ENCODE data around the gene WNT5B. TPM values are rescaled to one million over a fixed set of nuclear protein-coding genes. Genes with fewer than 3 reads are reported as not detected.
A peak's percentile ranks its signal among the peaks of the same experiment; 100 is the strongest.

WNT5B gene
- total and polyA plus RNA-seq, 2 donors (not counting 1 experiment from before 2014, with no cell fraction given), result 0.33 to 0.57 TPM

- Histone ChIP-seq H3K4me1 (ENCODE audit: control insufficient read depth in 2 of 2, insufficient read depth in 2 of 2, low read length in 2 of 2) (peaks cover 38 to 41% of the 10 kb centered on the region in 2 donors), H3K36me3 (replicated peaks in 1 of 2; ENCODE audit: control extremely low read depth in 1 of 2, control insufficient read depth in 1 of 2, extremely low read depth in 1 of 2, insufficient read depth in 2 of 2, low read length in 1 of 2) (peaks cover 2 to 3% of the 10 kb centered on the region in 2 experiments), H2AFZ (ENCODE audit: insufficient read depth, low read depth, low read length, poor library complexity, severe bottlenecking) (no peak overlapping the region), H3K9ac (ENCODE audit: low read length) (no peak overlapping the region), H3K4me2 (replicated peaks; ENCODE audit: low read depth, low read length, poor library complexity, severe bottlenecking) (peak overlapping the region; percentile 85), H3K4me3 (ENCODE audit: control extremely low read depth in 1 of 5, extremely low read depth in 1 of 5, insufficient read depth in 1 of 5, low read depth in 2 of 5, low read length in 4 of 5) (peak overlapping the region in 1 of 5 experiments; percentile 45), H3K27ac (ENCODE audit: low read length in 2 of 2) (no peak overlapping the region), H3K27me3 (replicated peaks in 1 of 4; ENCODE audit: control extremely low read depth in 1 of 4, control insufficient read depth in 3 of 4, insufficient read depth in 4 of 4, low read length in 3 of 4) (no peaks in the 10 kb centered on the region), H3K9me3 (ENCODE audit: control extremely low read depth in 1 of 3, control insufficient read depth in 2 of 3, insufficient read depth in 1 of 3, low read length in 2 of 3) (no peaks in the 10 kb centered on the region), H4K20me1 (ENCODE audit: control insufficient read depth, insufficient read depth, low read length, poor library complexity, severe bottlenecking) (peaks cover 45% of the 10 kb centered on the region), H3K79me2 (ENCODE audit: control insufficient read depth, insufficient read depth, low read length) (peaks cover 46% of the 10 kb centered on the region)
- no peak overlapping the region for H3K27ac Mint-ChIP-seq
- H3K27me3 Mint-ChIP-seq, result no peaks in the 10 kb centered on the region
- ATAC-seq (ENCODE audit: low read depth) (no peak), DNase-seq (no peak)
- H3K4me1 Mint-ChIP-seq, result peaks cover 65% of the 10 kb centered on the region
- peak overlapping the region; percentile 71 for H3K4me3 Mint-ChIP-seq
- intact Hi-C loops (cut with micrococcal nuclease), result loop anchor here (5.0 kb wide), 4 partner anchors 59 to 1204 kb away; partner anchors contain the start of genes ADIPOR2, CCDC77 and KDM5A
- H3K9me3 Mint-ChIP-seq (ENCODE audit: insufficient read depth), result no peaks in the 10 kb centered on the region
- ChIA-PET POLR2A (no interaction called here), CTCF (interaction anchor here (1.4 kb wide), 2 partner anchors 10 to 15 kb away, joined by 4 to 6 read pairs; no protein-coding TSS in a partner anchor)
- WGBS (ENCODE audit: insufficient coverage), result 75% methylated on average over 1 of the region's 3 CpGs
- TF ChIP-seq CTCF (IDR thresholded peaks at IDR 0.05) (no peak), EZH2 (IDR thresholded peaks at IDR 0.05; ENCODE audit: borderline replicate concordance, insufficient read depth, low read depth, low read length, poor library complexity, severe bottlenecking) (no peak)
Observed at GRCh38 chr12:1591034-1591433, 38.0 kb upstream of the WNT5B start.

- Mint-ChIP-seq H3K9me3 (ENCODE audit: insufficient read depth) (no peaks in the 10 kb centered on the region), H3K4me1 (peaks cover 65% of the 10 kb centered on the region), H3K4me3 (peak overlapping the region; percentile 94), H3K27ac (peak overlapping the region; percentile 56), H3K27me3 (no peaks in the 10 kb centered on the region)
- Histone ChIP-seq H2AFZ (ENCODE audit: insufficient read depth, low read depth, low read length, poor library complexity, severe bottlenecking) (no peak overlapping the region), H4K20me1 (ENCODE audit: control insufficient read depth, insufficient read depth, low read length, poor library complexity, severe bottlenecking) (peaks cover 45% of the 10 kb centered on the region), H3K4me3 (ENCODE audit: control extremely low read depth in 1 of 5, extremely low read depth in 1 of 5, insufficient read depth in 1 of 5, low read depth in 2 of 5, low read length in 4 of 5) (peak overlapping the region in 3 of 5 experiments; percentile 11 to 45 (median 27)), H3K79me2 (ENCODE audit: control insufficient read depth, insufficient read depth, low read length) (peaks cover 46% of the 10 kb centered on the region), H3K4me1 (ENCODE audit: control insufficient read depth in 2 of 2, insufficient read depth in 2 of 2, low read length in 2 of 2) (peaks cover 38 to 41% of the 10 kb centered on the region in 2 donors), H3K9me3 (ENCODE audit: control extremely low read depth in 1 of 3, control insufficient read depth in 2 of 3, insufficient read depth in 1 of 3, low read length in 2 of 3) (no peaks in the 10 kb centered on the region), H3K4me2 (replicated peaks; ENCODE audit: low read depth, low read length, poor library complexity, severe bottlenecking) (peak overlapping the region; percentile 85), H3K27me3 (replicated peaks in 1 of 4; ENCODE audit: control extremely low read depth in 1 of 4, control insufficient read depth in 3 of 4, insufficient read depth in 4 of 4, low read length in 3 of 4) (no peaks in the 10 kb centered on the region), H3K36me3 (replicated peaks in 1 of 2; ENCODE audit: control extremely low read depth in 1 of 2, control insufficient read depth in 1 of 2, extremely low read depth in 1 of 2, insufficient read depth in 2 of 2, low read length in 1 of 2) (peaks cover 0 to 1% of the 10 kb centered on the region in 2 experiments), H3K9ac (ENCODE audit: low read length) (peak overlapping the region; percentile 45), H3K27ac (ENCODE audit: low read length in 2 of 2) (peak overlapping the region in 1 of 2 donors; percentile 16)
- no peak for DNase-seq
- POLR2A ChIA-PET, result no interaction called here
- TF ChIP-seq CTCF (IDR thresholded peaks at IDR 0.05) (no peak), EZH2 (IDR thresholded peaks at IDR 0.05; ENCODE audit: borderline replicate concordance, insufficient read depth, low read depth, low read length, poor library complexity, severe bottlenecking) (no peak)
- intact Hi-C loops (cut with micrococcal nuclease), result loop anchor here (5.0 kb wide), 4 partner anchors 59 to 1204 kb away; partner anchors contain the start of genes ADIPOR2, CCDC77 and KDM5A
- CTCF ChIA-PET, result interaction anchor here (1.0 to 3.6 kb wide), 4 partner anchors 8 to 44 kb away, joined by 4 to 31 read pairs (median 26); no protein-coding TSS in a partner anchor
- ATAC-seq (ENCODE audit: low read depth), result no peak
- WGBS (ENCODE audit: insufficient coverage), result no CpG with 5 or more reads among the region's 4 CpGs
Observed at GRCh38 chr12:1591543-1591942, 37.5 kb upstream of the WNT5B start.
